HG03139 (cell line): ENCODE data around the gene TEX13D.

Experiments
- ATAC-seq: cut with Tn5 transposase; IDR thresholded peaks from one replicate; pipeline ENCODE4 v1.9.1; 2021; ENCODE audit not compliant: unreplicated experiment

Gene TEX13D

DNA sequence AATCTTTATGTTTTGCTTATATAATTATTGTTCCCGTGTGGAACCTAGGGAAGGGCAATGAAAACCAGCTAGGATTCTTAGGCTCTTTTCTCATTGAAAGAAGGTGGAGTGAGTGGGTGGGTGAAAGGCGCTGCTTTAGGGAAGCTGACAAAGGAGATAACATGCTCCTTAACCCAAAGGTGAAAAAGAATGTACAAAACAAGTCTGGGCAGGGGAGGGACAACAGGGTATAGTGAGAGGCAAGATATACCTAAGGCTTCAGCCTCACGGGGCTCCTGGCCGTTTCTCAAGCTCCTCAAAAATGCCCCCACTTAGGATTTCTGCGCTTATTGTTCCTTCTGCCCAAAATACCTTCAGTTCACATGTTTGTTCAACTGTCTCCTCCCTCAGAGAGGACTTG, 15.7 kb downstream of the TEX13D start:
- ATAC-seq: no peak

DNA sequence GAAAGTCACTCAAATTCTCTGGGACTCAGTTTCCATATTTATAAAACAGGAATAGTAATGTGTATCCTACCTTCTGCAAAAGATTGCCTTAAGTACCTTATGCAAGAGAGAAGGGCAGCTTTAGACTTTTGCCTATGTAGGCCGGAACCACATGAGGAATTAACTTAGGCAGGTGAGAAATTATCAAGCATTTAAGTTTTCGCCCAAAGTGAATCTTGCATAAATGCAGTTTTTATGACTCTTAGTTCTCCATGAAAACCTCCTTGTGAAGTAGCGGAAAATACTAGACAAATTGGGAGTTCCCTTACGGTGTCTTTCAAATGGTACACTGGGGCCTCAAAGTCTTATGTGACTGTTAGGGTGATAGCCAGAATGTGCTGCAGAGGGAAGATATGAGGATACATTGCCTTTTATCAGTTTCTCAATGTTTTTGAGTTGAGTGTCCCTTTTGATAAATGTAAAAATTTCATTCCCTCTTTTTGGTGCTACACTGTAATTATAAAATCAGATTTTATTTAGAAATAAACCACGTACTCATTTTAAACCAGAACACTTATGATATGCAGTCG, 16.5 kb downstream of the TEX13D start:
- no peak for ATAC-seq

DNA sequence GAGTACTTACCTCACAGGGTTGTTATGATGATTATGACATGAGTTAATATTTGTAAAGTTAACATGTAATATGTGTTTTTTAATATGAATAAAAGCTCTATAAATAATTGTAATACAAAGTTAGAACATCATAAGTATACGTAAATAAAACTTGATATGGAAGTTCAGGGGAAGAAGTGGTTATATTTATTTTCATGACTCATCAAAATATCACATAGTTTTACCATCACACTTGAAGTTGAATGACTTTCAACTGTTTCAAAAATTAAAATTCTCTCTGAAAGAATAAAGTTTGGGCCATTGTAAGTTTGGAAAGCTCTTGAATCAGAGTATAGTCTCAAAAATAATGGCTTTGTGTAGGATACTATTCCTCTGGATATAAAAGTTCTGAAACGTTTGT, 22.2 kb downstream of the TEX13D start:
- ATAC-seq: no peak

DNA sequence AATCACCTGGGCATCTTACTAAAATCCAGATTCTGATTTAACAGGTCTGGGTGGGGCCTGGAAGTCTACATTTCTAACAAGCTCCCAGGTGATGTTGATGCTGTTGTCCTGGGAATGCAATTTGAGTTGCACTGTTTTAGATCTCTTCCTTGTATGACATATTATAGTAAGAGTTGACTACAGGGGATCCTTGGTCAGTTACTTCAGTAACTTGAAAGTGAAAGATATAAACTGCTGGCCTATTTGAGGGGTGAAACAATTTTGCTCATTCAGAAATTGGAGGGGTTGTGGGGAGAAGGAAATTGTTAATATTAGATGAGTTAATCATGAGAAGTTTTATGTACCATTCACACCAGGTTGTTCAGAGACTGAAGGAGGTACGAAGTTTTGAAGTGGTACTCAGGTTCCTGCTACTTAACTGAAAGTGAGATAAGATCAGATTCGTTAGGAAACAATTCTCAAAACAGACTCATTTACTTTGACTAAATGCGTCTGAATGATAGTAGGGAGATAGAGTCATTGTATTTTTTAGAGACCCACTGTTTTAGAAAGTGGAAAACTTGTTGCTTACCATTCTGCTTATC, 26.4 kb downstream of the TEX13D start:
- ATAC-seq: no peak

DNA sequence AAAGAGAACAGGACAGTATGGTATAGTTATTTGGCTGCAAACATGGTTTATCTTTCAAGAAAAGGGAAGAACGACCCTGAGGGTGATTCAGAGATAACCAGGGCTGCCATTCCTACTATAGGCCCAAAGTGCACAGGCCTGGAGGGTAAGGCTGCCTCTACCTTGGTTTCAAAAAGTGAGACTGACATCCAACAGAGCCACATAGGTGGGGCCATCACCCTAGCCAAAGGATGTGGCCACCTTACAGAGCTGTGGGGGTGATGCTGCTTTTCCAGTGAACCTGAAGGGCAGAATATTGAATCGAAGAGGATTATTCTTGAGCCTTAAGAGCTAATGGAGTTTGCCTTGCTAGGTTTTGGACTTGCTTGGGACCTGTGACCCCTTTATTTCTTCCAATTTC, 29.6 kb downstream of the TEX13D start:
- no peak for ATAC-seq

DNA sequence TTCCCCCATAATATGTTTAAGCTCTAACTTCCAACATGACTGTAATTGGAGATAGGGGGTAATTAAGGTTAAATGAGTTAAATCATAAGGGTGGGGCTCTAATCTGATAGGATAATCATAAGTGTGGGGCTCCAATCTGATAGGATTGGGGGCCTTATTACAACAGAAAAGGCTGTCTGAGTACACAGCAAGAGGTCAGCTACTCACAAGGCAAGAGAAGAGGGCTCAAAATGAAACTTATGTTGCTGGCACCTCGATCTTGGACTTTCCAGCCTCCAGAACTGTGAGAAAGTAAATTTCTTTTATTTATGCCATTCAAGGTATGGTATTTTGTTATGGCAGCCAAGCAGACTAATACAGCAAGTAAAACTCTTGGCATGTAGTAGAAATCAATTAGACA, 30.3 kb downstream of the TEX13D start:
- no peak for ATAC-seq

DNA sequence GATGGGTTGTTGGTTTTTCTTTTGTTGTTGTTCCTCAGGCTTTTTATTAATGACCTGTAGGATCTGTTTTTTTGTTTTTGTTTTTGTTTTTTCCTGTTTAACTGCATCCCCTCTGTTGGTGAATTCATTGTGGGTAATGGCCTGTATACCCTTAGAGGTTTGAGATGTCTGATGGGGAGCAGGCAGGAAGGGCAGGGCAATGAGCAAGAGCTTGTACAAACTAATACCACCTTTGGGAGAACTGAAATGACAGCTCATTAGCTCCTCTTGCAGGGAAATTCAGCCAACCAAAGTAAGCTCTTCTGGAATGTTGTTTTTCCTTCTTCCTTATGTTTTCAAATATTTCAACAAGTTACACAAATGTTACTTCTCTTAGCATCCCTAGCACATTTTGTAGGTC, 37.3 kb downstream of the TEX13D start:
- ATAC-seq: no peak

DNA sequence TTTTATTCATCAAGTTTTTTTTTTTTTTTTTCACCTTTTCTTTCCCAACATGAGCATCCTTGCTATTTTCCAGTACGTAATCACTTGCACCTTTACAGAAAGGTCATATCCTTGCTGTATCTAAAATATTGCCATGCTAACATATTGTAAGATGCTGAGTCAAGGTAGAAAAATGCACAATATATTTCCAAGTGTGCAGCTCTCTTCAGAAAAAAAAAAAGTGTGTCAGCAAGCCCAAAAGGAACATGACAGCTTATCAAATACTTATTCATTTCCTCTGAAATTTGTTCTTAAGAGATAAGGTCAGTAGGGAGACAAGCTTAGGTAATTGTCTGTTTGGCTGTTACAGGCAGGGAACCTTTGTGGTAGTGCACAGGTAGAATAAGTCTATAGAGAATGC, 40.9 kb downstream of the TEX13D start:
- no peak for ATAC-seq

DNA sequence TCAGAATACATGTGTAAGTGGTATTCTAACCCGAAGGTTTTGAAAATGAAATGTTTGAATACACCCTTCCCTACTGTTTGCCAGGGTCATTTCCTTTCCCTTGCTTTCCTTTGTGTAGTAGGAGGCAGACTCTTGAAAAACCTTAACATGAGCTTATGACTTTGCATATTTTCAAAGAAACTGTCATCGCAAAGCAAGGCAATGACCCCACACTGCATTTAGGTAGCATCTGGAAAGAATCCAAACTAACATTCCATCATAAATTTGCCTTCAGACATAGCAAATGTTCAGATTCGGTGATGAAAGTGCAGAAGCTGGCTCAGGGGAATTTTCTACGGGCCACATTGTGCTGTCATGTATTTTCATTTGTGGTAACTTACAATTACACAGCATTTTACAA, 46.2 kb downstream of the TEX13D start:
- ATAC-seq: no peak

DNA sequence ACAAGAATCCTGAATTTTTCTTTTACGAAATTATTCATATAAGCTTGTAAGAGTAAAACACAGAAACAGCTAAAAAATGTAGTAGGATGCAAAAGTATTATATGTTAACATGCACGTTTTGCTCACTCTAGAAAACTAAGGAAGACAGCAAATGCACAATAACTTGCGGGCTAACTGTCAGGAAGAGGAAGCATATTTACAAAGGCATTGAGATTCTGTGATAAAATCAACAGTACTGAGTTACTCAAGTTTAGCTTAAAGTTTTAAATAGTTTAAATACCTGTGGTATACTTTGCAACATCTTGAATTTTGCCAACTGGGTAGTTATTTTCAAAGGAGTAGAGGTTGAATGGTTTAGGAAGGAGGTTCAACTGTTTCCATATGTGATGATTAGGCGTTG, 50.9 kb downstream of the TEX13D start:
- ATAC-seq: no peak

DNA sequence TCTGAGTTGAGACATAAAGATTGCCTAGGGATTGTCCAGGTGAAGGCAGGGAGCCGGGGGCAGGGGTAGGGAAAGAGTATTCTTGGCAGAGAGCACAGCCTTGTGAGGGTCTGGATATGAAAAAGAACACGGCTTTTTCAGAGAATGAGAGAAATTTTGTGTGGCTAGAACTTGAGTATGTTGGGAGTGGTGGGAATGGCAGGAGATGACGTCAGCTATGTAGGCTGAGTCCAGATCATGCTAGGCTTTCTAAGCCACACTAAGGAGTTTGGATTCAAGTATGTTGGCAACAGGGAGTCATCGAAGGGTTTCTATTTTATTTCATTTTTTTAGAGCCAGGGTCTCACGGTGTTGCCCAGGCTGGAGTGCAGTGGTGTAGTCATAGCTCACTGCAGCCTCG, 53.9 kb downstream of the TEX13D start:
- no peak for ATAC-seq
